ENCODE data around the gene RAB40B. TPM values are rescaled to one million over a fixed set of nuclear protein-coding genes. Genes with fewer than 3 reads are reported as not detected.

Gene RAB40B
- total RNA-seq, 4 donors from 2014 or later = 10.4 to 25.5 (median 19.2) TPM

DNA sequence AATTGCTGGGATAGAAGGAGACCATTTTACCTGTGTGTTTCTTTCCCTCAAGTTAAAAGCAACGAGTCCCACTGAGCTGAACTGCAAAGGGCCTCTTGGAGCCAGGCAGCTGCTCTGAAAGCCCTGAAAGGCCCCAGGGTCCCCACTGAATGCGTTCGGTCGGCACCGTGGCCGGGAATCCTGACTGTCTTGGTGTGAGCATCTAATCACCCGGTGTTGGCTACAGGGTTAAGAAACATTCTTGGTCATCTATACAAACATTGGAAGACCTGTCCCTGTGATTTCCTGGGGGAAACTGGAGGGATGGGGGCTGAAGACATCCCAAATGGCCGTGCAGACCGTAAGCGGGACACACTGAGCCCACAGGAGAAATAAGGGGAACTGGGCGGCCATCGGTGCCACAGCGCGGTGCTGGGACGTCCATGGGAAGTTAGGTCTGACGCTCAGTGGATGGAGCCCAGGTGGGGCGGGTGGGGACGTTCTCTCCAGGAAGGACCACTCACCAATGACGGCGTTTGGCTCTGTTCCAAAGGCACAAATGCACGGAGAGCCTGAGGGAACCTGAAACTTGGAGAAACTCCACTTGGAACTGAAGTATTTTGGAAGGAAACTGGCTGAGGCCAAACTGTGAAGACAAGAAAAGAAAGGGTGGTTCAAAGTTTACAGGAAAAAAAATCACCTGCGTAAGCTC, 82.3 kb downstream of the RAB40B start:
- H3K27ac ChIP-seq = no peak overlapping the region
- H3K36me3 ChIP-seq = peaks cover 0 to 92% of the 10 kb centered on the region in 2 donors
- WGBS, 2 donors (ENCODE audit: low coverage in 1 of 2) = 76 to 86% methylated on average over 9 to 10 of the region's 22 CpGs
- no peak for ATAC-seq
- H3K27me3 ChIP-seq = no peaks in the 10 kb centered on the region
- H3K4me1 ChIP-seq = peaks cover 0 to 6% (median 2%) of the 10 kb centered on the region in 3 donors
- H3K9me3 ChIP-seq = no peaks in the 10 kb centered on the region
- TF ChIP-seq, protein P1, sequence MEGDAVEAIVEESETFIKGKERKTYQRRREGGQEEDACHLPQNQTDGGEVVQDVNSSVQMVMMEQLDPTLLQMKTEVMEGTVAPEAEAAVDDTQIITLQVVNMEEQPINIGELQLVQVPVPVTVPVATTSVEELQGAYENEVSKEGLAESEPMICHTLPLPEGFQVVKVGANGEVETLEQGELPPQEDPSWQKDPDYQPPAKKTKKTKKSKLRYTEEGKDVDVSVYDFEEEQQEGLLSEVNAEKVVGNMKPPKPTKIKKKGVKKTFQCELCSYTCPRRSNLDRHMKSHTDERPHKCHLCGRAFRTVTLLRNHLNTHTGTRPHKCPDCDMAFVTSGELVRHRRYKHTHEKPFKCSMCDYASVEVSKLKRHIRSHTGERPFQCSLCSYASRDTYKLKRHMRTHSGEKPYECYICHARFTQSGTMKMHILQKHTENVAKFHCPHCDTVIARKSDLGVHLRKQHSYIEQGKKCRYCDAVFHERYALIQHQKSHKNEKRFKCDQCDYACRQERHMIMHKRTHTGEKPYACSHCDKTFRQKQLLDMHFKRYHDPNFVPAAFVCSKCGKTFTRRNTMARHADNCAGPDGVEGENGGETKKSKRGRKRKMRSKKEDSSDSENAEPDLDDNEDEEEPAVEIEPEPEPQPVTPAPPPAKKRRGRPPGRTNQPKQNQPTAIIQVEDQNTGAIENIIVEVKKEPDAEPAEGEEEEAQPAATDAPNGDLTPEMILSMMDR (IDR thresholded peaks at IDR 0.05) = no peak
- TF ChIP-seq EP300 (IDR thresholded peaks at IDR 0.05) = no peak
- TF ChIP-seq POLR2A (IDR thresholded peaks at IDR 0.05) = no peak
- TF ChIP-seq POLR2AphosphoS5 (IDR thresholded peaks at IDR 0.05) = no peak
- H3K4me3 ChIP-seq = no peak overlapping the region

DNA sequence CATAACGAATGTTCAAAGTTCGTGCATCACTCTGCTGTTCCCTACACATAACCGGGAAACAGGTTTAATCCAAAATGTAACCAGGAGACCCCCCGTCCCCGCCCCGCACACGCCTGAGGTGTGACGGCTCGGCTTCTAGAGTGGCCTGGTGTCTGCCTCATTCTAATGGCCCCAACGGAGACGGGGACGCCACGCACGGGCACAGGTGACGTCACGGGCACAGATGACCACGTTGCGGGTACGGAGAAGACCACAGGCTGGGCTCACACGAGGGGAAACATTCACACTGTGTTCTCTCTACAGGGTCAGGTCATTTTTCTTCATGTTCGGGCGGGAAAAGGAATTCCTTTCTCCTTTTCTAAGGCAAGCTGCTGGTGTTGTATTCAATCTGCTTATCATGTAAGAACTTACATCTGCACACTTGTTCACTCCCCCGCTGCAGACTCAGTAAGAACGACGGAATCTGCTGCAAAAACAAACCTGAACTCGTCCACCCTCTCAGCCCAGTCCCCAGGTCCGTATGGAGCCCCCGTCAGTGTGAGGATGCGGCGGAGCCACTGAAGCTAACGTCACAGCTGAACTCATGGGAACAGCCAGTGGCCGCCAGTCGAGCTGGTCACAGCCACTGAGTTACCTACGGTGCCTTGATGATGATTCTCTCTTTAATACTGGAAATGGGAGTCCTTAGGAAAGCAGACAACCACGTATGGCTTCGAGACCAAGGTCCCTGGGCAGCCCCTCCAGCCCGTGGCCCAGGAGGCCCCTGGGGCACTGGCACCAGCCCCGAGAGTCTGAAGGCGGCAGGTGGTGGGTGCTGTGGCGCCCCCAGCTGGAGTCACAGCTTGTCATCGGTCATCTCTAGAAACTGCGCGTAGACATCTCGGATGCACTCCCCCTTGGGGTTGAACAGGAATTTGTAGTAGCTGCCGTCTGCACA, 83.1 kb downstream of the RAB40B start:
- WGBS, 2 donors (ENCODE audit: low coverage in 1 of 2) = 79 to 93% methylated on average over 5 to 16 of the region's 45 CpGs
- Histone ChIP-seq H3K4me3 (no peak overlapping the region), H3K36me3 (peaks cover 0 to 92% of the 10 kb centered on the region in 2 donors), H3K4me1 (peaks cover 0 to 7% (median 2%) of the 10 kb centered on the region in 3 donors), H3K9me3 (no peaks in the 10 kb centered on the region), H3K27me3 (no peaks in the 10 kb centered on the region), H3K27ac (no peak overlapping the region)
- no peak for ATAC-seq
- no peak for TF ChIP-seq EP300 (IDR thresholded peaks at IDR 0.05)
- TF ChIP-seq POLR2A (IDR thresholded peaks at IDR 0.05) = no peak
- TF ChIP-seq, protein P1 (IDR thresholded peaks at IDR 0.05) = no peak
- TF ChIP-seq POLR2AphosphoS5 (IDR thresholded peaks at IDR 0.05) = no peak

DNA sequence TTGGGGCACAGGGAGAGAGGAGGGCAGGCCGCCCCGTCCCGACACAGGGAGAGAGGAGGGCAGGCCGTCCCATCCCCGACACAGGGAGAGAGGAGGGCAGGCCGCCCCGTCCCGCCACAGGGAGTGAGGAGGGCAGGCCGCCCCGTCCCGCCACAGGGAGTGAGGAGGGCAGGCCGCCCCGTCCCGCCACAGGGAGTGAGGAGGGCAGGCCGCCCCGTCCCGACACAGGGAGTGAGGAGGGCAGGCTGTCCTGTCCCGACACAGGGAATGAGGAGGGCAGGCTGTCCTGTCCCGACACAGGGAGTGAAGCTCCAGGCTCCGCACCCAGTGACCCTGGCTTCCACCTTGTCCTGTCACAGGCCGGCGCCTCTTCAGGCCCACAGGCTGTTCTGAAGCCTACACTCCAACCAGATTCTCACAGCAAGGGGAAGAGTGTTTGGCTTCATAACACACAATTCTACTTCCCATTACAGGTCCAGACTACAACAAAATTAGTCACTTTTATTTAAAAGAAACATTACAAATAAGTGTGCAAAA, 84.3 kb downstream of the RAB40B start:
- Histone ChIP-seq H3K9me3 (no peaks in the 10 kb centered on the region), H3K4me3 (no peak overlapping the region), H3K4me1 (peaks cover 0 to 7% (median 2%) of the 10 kb centered on the region in 3 donors), H3K27me3 (no peaks in the 10 kb centered on the region), H3K27ac (no peak overlapping the region), H3K36me3 (peaks cover 0 to 89% of the 10 kb centered on the region in 2 donors)
- no peak for ATAC-seq
- no peak for TF ChIP-seq POLR2AphosphoS5 (IDR thresholded peaks at IDR 0.05)
- no peak for TF ChIP-seq POLR2A (IDR thresholded peaks at IDR 0.05)
- no peak for TF ChIP-seq EP300 (IDR thresholded peaks at IDR 0.05)
- TF ChIP-seq, protein P1 (IDR thresholded peaks at IDR 0.05) = no peak
- 58% methylated on average over 2 of the region's 22 CpGs; no CpG with 5 or more reads in 1 of the 2 donors for WGBS, 2 donors (ENCODE audit: low coverage in 1 of 2)

DNA sequence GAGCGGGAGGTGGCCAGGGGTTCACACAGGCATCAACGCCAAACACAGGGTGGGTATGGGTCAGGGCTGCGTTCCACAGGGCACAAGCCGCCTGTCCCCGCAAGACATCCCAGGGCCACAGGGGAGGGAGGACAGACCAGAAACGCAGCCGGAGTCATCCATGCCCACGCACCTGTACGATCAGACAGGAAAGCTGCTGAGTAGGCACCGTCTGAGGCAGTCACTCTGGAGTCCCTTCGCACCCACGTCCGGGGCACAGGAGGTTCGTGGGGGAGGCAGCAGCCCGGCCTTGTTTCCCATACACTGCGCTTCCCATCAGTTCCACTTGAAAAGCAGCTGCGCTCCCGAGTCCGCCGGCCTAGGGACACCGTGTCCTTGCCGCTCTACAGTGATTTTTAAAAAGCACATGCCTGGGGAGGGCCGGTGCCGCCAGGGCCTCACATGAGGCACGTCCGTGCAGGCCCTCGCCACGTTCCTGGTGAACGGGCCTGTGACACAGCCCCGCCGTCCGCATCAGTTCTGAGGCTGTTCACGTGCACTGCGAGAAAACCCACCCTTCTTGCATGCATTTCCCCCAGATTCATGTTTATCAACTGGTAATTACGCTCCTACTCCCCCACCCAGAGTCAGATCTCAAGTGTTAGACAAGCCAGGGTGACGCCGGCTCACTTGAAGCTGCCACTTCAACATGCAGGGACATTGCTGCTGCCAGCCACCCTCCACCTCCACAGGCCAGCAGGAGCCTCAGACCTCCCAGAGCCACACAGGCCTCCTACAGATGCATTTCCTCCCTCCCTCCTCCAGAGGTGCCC, 85.0 kb downstream of the RAB40B start:
- Histone ChIP-seq H3K27ac (no peak overlapping the region), H3K27me3 (no peaks in the 10 kb centered on the region), H3K4me3 (no peak overlapping the region), H3K9me3 (no peaks in the 10 kb centered on the region), H3K4me1 (peaks cover 0 to 7% (median 2%) of the 10 kb centered on the region in 3 donors), H3K36me3 (peaks cover 0 to 89% of the 10 kb centered on the region in 2 donors)
- WGBS, 2 donors (ENCODE audit: low coverage in 1 of 2) = 75 to 93% methylated on average over 6 to 9 of the region's 37 CpGs
- ATAC-seq = no peak
- TF ChIP-seq POLR2A (IDR thresholded peaks at IDR 0.05) = no peak
- no peak for TF ChIP-seq EP300 (IDR thresholded peaks at IDR 0.05)
- TF ChIP-seq POLR2AphosphoS5 (IDR thresholded peaks at IDR 0.05) = no peak
- TF ChIP-seq, protein P1 (IDR thresholded peaks at IDR 0.05) = no peak
